HG03457 (cell line): ENCODE data around the gene TCF7L1.
"Not testable (repeated sequence)": the region's sequence is repeated elsewhere in the genome, so short reads cannot be mapped to it uniquely, and the experiment has no call there.

ENCODE experiments used
- ATAC-seq: cut with Tn5 transposase; IDR thresholded peaks from one replicate; pipeline ENCODE4 v1.9.1; 2021; ENCODE audit warnings: moderate number of reproducible peaks; ENCODE audit not compliant: unreplicated experiment

TCF7L1 gene

GRCh38 chr2:85341269-85342029, 208.3 kb downstream of the TCF7L1 start:
- no peak for ATAC-seq

GRCh38 chr2:85342156-85342555, 209.0 kb downstream of the TCF7L1 start:
- no peak for ATAC-seq

GRCh38 chr2:85343207-85343895, 210.2 kb downstream of the TCF7L1 start:
- ATAC-seq: not testable (repeated sequence)

- no peak for ATAC-seq
Observed at GRCh38 chr2:85344356-85344954, 211.3 kb downstream of the TCF7L1 start.

- ATAC-seq: no peak
Observed at GRCh38 chr2:85347599-85347998, 214.4 kb downstream of the TCF7L1 start.

GRCh38 chr2:85353876-85354285, 220.7 kb downstream of the TCF7L1 start:
- ATAC-seq: no peak

- ATAC-seq: peak; percentile 92
Observed at GRCh38 chr2:85354286-85355072, 221.3 kb downstream of the TCF7L1 start, which contains the start of the genes ELMOD3 and RETSAT. TSS of gene ELMOD3 (plus strand) at chr2:85354769. CDS start at chr2:85357199, 2,430 bp downstream. TSS of gene RETSAT (minus strand) at chr2:85354528. CDS start at chr2:85354507, 21 bp downstream.

GRCh38 chr2:85355073-85355410, 221.8 kb downstream of the TCF7L1 start:
- ATAC-seq: peak; percentile 3

- no peak for ATAC-seq
Observed at GRCh38 chr2:85355521-85355920, 222.3 kb downstream of the TCF7L1 start.

GRCh38 chr2:85356186-85356585, 223.0 kb downstream of the TCF7L1 start:
- no peak for ATAC-seq

- no peak for ATAC-seq
Observed at GRCh38 chr2:85357736-85358135, 224.5 kb downstream of the TCF7L1 start.
